HTR-8/SVneo (cell line): ENCODE data around the gene MTIF3.

Source experiments
- DNase-seq: peaks from one replicate; pipeline ENCODE4 v3.0.0; 2011; ENCODE audit warnings: low spot score, mixed read lengths; ENCODE audit not compliant: insufficient read length
- FAIRE-seq: peaks from 2 replicates; lab custom pipeline; 2011; peaks lifted over from hg19 to GRCh38; lab: Jason Lieb, UNC

Gene MTIF3

GRCh38 chr13:27461940-27462584, 11.7 kb upstream of the MTIF3 start:
- no peak for DNase-seq
- FAIRE-seq, result no peak

DNA sequence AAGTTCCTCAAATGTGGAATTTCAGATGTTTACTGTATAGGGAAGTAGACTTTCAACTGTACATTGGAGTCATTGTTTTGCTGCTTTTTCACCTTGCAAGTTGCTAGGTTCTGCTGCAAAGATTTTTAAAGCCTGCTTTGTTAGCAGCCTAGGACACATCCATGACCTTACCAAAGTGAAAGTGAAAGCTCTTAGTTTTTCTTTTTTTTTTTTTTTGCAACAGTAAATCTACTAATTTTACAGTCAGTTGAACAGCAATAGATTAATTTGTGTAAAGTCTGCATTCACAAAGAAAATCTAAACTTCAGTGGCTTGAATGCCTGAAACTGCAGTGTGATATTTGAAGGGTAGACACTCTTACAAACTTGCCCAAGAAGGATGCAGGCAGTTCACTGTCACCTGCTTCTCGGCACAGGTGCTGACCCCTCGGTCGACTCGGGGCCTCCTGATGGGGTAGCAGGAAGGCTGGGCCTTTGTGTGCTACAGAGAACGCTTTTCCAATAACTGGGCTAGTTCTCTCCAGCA, 5.0 kb upstream of the MTIF3 start:
- no peak for DNase-seq

DNA sequence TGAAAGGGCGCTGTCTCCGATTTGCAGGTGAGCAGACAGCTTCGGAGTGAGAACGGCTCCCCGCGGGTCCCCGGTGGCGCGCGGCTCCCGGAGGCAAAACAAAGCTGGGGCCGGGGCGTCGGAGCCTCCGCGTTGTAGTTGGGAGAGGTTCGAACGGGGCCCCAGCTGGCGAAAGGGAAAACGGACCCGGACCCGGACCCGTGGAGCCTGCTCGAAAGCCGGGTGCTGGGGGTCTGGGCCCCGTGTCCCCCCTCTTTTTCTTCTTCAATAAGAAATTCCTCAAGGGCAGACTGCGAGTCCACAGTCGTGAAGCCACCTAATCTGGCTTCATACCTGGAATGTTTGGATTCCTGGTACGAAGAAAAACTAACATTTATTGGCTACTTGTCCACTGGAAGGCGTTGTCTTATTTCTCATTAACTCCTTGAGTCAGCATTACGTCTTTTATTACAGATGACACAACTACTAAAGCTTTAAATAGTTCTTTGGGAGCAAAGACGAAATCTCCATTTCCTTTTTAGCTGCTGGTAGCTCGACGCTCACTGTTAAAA, 632 bp upstream of the MTIF3 start:
- peak; percentile 13 for DNase-seq
- FAIRE-seq, result no peak

More for the DNA sequence above, 5.0 kb upstream of the MTIF3 start:
- FAIRE-seq, result no peak

- FAIRE-seq, result no peak
- no peak for DNase-seq
Observed at GRCh38 chr13:27449081-27449603, 1.2 kb downstream of the MTIF3 start.

DNA sequence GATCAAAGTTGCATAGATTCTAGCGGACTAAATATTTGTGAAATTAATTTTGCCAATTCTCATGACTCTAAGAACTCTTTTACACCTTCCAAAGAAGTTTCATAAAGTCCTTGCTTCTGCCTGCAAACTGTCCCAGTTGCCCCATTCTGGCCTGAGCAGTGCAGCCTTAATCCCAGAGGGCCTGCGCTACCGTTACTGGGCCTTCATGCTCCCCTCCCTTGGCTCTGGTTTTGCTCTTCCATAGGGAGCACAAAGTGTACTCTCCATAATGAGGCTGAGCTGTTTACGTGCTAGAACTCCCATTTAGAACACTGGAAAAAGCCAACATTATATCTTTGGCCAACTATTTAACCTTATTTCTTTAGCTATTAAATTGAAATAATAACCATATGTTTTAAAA, 2.1 kb downstream of the MTIF3 start:
- FAIRE-seq (no peak), DNase-seq (no peak)

DNA sequence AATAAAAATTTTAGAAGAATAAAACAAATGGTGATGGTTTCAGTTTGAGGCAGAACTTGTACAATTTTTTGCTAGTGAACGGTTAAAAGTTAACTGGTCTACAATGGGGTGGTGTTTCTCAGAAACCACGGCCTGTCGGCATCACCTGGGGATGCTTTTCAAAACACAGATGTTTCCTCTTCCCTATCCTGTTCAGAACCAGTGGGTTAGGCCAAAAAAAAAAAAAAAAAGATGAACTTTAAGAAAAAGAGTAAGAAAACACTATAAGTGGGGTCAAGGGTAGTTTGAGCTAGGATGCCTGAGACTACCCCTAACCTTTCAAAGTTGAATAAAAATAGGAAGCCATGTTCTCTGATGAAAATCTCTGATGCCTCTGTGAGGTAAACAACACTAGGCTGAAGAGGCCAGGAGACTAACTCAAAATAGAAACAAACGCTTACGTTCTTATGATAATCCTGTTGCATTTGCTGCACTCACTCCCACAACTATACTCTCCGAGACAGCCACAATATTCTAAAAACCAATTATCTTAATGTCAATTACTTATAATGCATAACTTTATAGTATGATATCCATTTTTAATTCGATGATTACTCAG, 3.3 kb downstream of the MTIF3 start:
- no peak for DNase-seq
- FAIRE-seq, result no peak

- DNase-seq, result no peak
- no peak for FAIRE-seq
Observed at GRCh38 chr13:27442797-27443196, 7.6 kb downstream of the MTIF3 start.

DNA sequence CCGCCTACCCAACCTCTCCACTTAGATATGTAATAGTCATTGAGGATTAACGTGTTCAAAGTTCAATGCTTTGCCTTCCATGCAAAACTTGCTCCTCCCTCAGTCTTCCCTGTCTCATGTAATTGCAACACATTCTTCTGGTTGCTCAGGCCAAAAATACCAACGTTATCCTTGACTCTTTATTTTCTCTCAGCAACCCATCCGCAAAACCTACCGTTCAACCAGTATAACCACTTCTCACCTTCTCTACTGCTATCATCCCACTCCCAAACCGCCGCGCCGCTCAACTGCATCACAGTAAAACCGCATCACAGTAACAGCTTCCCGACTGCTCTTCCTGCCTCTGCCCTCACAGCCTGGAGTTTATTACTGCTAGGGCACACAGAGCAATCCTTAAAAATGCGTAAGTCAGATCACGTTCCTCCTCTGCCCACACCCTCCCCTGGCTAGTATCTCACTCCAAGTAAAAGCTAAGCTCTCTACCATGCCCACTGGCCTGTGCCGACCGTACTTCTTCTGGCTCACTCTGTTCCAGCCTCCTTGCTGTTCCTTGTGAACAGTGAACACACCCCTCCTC, 8.2 kb downstream of the MTIF3 start:
- FAIRE-seq, result no peak
- DNase-seq, result no peak

DNA sequence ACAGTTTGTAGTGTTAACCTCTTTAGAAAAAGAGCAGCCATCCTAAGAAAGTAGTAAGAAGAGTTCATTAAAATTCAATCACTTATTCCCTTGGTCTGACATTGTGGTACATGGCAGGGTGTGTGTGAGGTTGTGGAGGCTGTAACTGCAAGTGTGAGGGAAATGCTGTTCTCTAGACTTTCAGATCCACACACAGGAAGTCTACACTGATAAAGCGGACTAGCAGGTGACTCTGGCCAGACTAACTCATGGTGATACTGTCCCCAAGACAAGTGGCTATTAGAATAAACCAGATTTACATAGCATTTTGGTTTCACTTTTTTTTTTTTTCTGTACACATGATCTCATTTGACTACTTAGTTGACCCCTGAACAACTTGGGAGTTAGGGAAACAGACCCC, 10.0 kb downstream of the MTIF3 start:
- FAIRE-seq (no peak), DNase-seq (no peak)

DNA sequence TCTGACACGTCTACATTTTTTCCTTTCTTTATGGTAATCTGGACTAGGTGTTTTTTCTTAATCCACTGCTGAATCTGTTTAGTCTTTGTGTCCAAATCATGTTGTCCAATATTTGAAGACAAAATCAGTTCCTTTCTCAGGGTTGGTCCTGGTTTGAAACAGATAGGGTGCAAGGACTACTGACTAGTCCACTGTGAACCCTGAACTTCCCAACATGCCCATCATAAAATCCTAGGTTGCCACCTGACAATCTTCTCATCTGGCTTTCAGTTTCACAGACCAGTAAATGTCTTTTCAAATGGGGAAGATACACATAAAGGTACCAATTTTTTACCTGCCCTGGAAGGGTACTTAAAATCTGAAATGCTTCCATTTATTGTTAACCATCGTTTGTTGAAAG, 13.2 kb downstream of the MTIF3 start:
- FAIRE-seq (no peak), DNase-seq (no peak)

GRCh38 chr13:27432611-27433210, 17.7 kb downstream of the MTIF3 start:
- no peak for DNase-seq
- FAIRE-seq, result no peak

GRCh38 chr13:27432180-27432579, 18.2 kb downstream of the MTIF3 start:
- FAIRE-seq (no peak), DNase-seq (no peak)

DNA sequence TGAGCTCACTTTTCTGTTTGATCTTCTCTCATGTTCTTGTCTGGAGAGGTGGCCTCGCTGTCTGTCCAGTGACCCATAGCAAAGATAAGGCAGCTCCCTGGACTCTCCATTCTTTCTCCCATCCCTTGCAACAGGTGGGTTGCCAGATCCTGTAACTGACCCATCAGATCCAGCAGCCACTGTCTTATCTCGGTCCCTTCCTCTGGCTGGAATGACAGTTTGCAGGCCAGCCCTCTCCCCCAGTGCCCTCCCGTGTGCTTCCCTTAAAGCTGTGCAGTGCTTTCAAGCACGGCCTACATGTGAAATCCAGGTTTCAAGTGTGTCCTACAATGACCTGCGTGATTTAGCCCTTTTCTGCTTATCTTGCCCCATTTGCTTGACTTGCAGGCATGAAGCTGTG, 22.2 kb downstream of the MTIF3 start:
- FAIRE-seq (no peak), DNase-seq (no peak)

DNA sequence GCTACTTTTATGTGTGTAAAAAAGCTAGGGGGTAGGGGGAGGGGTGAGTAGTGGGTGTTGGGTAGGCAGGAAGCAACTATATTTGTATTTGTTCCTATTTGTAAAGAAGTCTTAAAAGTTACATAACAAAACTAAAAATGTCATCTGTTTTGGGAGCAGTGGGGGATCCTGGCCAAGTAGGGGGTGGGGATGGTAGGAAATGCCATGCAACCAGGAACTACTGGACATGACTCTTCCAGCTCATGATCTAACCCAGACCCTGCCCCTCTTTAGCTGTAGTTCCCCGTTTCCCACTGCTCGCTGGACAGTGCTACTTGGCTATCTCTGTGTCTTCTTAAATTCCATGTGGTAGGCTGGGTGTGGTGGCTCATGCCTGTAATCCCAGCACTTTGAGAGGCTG, 22.7 kb downstream of the MTIF3 start:
- DNase-seq (no peak), FAIRE-seq (no peak)

GRCh38 chr13:27425918-27426630, 24.3 kb downstream of the MTIF3 start:
- DNase-seq (peak; percentile 48), FAIRE-seq (no peak)

- FAIRE-seq, result no peak
- DNase-seq, result no peak
Observed at GRCh38 chr13:27425158-27425917, 25.0 kb downstream of the MTIF3 start.

- DNase-seq (peak; percentile 81), FAIRE-seq (no peak)
Observed at GRCh38 chr13:27424246-27425157, 25.9 kb downstream of the MTIF3 start, which contains the start of gene GTF3A. Gene GTF3A (plus strand): TSS chr13:27424619.

- DNase-seq (no peak), FAIRE-seq (no peak)
Observed at GRCh38 chr13:27423333-27423732, 27.0 kb downstream of the MTIF3 start.
